GM12865 (cell line): ENCODE measurements around the gene CADM3.

ENCODE experiments used
- DNase-seq: peaks from one replicate; pipeline ENCODE4 v3.0.0; 2010; ENCODE audit warnings: low read depth
- H3K4me3 ChIP-seq: 2 replicates; pipeline ENCODE4 v1.5.1; 2011; ENCODE audit warnings: mild to moderate bottlenecking, low read depth, low read length, control low read depth
- CTCF ChIP-seq: IDR thresholded peaks from 2 replicates; pipeline ENCODE4 v1.5.1; 2011; ENCODE audit warnings: low read length, control low read depth, low read depth, inconsistent platforms; ENCODE audit not compliant: insufficient read depth; ENCODE audit errors: missing control alignments

CADM3 gene

GRCh38 chr1:159162516-159163265 is 8.7 kb upstream of the CADM3 start:
- H3K4me3 ChIP-seq = no peak overlapping the region
- TF ChIP-seq CTCF = no peak
- DNase-seq = no peak

GRCh38 chr1:159163614-159164228 is 7.7 kb upstream of the CADM3 start:
- no peak overlapping the region for H3K4me3 ChIP-seq
- TF ChIP-seq CTCF = no peak
- DNase-seq = no peak

GRCh38 chr1:159168043-159168442 is 3.4 kb upstream of the CADM3 start:
- TF ChIP-seq CTCF = no peak
- no peak overlapping the region for H3K4me3 ChIP-seq
- DNase-seq = no peak

GRCh38 chr1:159170639-159171038 is 776 bp upstream of the CADM3 start:
- H3K4me3 ChIP-seq = no peak overlapping the region
- no peak for TF ChIP-seq CTCF
- no peak for DNase-seq

GRCh38 chr1:159171688-159172501 is 480 bp downstream of the CADM3 start:
- DNase-seq = no peak
- no peak overlapping the region for H3K4me3 ChIP-seq
- TF ChIP-seq CTCF = no peak

- no peak for DNase-seq
- TF ChIP-seq CTCF = no peak
- no peak overlapping the region for H3K4me3 ChIP-seq
These were observed 1.3 kb downstream of the CADM3 start for GRCh38 chr1:159172614-159173291.
